ENCODE results near the gene SIN3B. TPM values are rescaled to one million over a fixed set of nuclear protein-coding genes. Genes with fewer than 3 reads are reported as not detected.

The SIN3B gene
- total RNA-seq, 1 experiment from 2014 or later: 49.7 TPM

- H3K4me1 Mint-ChIP-seq (ENCODE audit: low read depth, unreplicated experiment): no peaks in the 10 kb centered on the region
- CTCF ChIA-PET: no interaction called here
- no peaks in the 10 kb centered on the region for H3K9me3 Mint-ChIP-seq (ENCODE audit: low read depth, unreplicated experiment)
- H3K4me3 Mint-ChIP-seq (ENCODE audit: low read depth, unreplicated experiment): no peak overlapping the region
- H3K27ac Mint-ChIP-seq (ENCODE audit: unreplicated experiment): no peak overlapping the region
- intact Hi-C loops (cut with micrococcal nuclease; ENCODE audit: unreplicated experiment): no loop called here
- H3K36me3 Mint-ChIP-seq (ENCODE audit: insufficient read depth, unreplicated experiment): peaks cover 39% of the 10 kb centered on the region
- TF ChIP-seq CTCF (IDR thresholded peaks at IDR 0.05; ENCODE audit: unreplicated experiment): no peak
- no TSS peak for BruUV-seq (replicated peaks)
- no peaks in the 10 kb centered on the region for H3K27me3 Mint-ChIP-seq (ENCODE audit: unreplicated experiment)
- DNase-seq: no peak
Observed at GRCh38 chr19:16851031-16851712, 22.0 kb downstream of the SIN3B start.

- Mint-ChIP-seq H3K9me3 (ENCODE audit: low read depth, unreplicated experiment) (no peaks in the 10 kb centered on the region), H3K4me1 (ENCODE audit: low read depth, unreplicated experiment) (no peaks in the 10 kb centered on the region), H3K27ac (ENCODE audit: unreplicated experiment) (no peak overlapping the region), H3K27me3 (ENCODE audit: unreplicated experiment) (no peaks in the 10 kb centered on the region), H3K36me3 (ENCODE audit: insufficient read depth, unreplicated experiment) (peaks cover 24% of the 10 kb centered on the region), H3K4me3 (ENCODE audit: low read depth, unreplicated experiment) (no peak overlapping the region)
- intact Hi-C loops (cut with micrococcal nuclease; ENCODE audit: unreplicated experiment): no loop called here
- no TSS peak for BruUV-seq (replicated peaks)
- no peak for TF ChIP-seq CTCF (IDR thresholded peaks at IDR 0.05; ENCODE audit: unreplicated experiment)
- CTCF ChIA-PET: no interaction called here
- DNase-seq: no peak
Observed at GRCh38 chr19:16853066-16853465, 23.9 kb downstream of the SIN3B start.

DNA sequence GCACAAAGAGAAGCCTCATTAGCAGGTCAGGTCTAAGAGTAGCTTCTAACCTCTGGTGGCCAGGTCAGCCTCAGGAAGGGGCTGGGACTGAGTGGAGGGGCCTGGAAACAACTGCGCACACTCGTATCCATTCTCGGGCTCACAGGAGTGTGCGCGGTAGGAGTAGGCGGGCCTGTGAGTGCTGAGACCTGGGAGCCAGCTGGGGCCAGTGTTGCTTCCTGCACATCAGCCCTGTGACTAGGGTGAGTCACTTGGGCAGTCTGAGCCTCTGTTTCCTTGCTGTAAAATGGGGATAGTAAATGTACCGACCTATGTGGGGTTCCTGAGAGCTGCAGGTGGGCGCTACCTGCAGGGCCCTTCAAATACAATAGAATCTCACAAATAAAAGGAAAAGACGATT lies 26.9 kb downstream of the SIN3B start:
- Mint-ChIP-seq H3K36me3 (ENCODE audit: insufficient read depth, unreplicated experiment) (peaks cover 7% of the 10 kb centered on the region), H3K4me1 (ENCODE audit: low read depth, unreplicated experiment) (no peaks in the 10 kb centered on the region), H3K9me3 (ENCODE audit: low read depth, unreplicated experiment) (no peaks in the 10 kb centered on the region), H3K27me3 (ENCODE audit: unreplicated experiment) (no peaks in the 10 kb centered on the region), H3K4me3 (ENCODE audit: low read depth, unreplicated experiment) (no peak overlapping the region), H3K27ac (ENCODE audit: unreplicated experiment) (no peak overlapping the region)
- no peak for TF ChIP-seq CTCF (IDR thresholded peaks at IDR 0.05; ENCODE audit: unreplicated experiment)
- no peak for DNase-seq
- CTCF ChIA-PET: no interaction called here
- intact Hi-C loops (cut with micrococcal nuclease; ENCODE audit: unreplicated experiment): no loop called here
- no TSS peak for BruUV-seq (replicated peaks)

- DNase-seq: no peak
- peaks cover 9% of the 10 kb centered on the region for H3K36me3 Mint-ChIP-seq (ENCODE audit: insufficient read depth, unreplicated experiment)
- no peaks in the 10 kb centered on the region for H3K4me1 Mint-ChIP-seq (ENCODE audit: low read depth, unreplicated experiment)
- intact Hi-C loops (cut with micrococcal nuclease; ENCODE audit: unreplicated experiment): no loop called here
- no peak for TF ChIP-seq CTCF (IDR thresholded peaks at IDR 0.05; ENCODE audit: unreplicated experiment)
- CTCF ChIA-PET: interaction anchor here (0.6 kb wide), 2 partner anchors 61 to 214 kb away, joined by 5 to 6 read pairs; no protein-coding TSS in a partner anchor
- BruUV-seq (replicated peaks): no TSS peak
- H3K27ac Mint-ChIP-seq (ENCODE audit: unreplicated experiment): no peak overlapping the region
- H3K4me3 Mint-ChIP-seq (ENCODE audit: low read depth, unreplicated experiment): no peak overlapping the region
- no peaks in the 10 kb centered on the region for H3K27me3 Mint-ChIP-seq (ENCODE audit: unreplicated experiment)
- no peaks in the 10 kb centered on the region for H3K9me3 Mint-ChIP-seq (ENCODE audit: low read depth, unreplicated experiment)
Observed at GRCh38 chr19:16859626-16860025, 30.4 kb downstream of the SIN3B start.
